DOHH2 (cell line): ENCODE results near the gene TMEM258.

Experiments
- EZH2phosphoT487 ChIP-seq: fragments of 200-600 bp; sonication (generic); IDR thresholded peaks from 2 replicates; pipeline ENCODE4 v1.6.1; 2017; ENCODE audit warnings: borderline replicate concordance, mild to moderate bottlenecking, antibody characterized with exemption, low read length, moderate library complexity, mixed read lengths
- TF ChIP-seq, protein P1 (sequence below): fragments of 200-600 bp; sonication (generic); IDR thresholded peaks from one replicate; pipeline ENCODE4 v1.5.1; 2014; ENCODE audit warnings: antibody characterized with exemption, mild to moderate bottlenecking, low read depth, low read length; ENCODE audit not compliant: poor library complexity, severe bottlenecking

GRCh38 chr11:61803889-61804647, 11.7 kb upstream of the TMEM258 start:
- TF ChIP-seq, protein P1, sequence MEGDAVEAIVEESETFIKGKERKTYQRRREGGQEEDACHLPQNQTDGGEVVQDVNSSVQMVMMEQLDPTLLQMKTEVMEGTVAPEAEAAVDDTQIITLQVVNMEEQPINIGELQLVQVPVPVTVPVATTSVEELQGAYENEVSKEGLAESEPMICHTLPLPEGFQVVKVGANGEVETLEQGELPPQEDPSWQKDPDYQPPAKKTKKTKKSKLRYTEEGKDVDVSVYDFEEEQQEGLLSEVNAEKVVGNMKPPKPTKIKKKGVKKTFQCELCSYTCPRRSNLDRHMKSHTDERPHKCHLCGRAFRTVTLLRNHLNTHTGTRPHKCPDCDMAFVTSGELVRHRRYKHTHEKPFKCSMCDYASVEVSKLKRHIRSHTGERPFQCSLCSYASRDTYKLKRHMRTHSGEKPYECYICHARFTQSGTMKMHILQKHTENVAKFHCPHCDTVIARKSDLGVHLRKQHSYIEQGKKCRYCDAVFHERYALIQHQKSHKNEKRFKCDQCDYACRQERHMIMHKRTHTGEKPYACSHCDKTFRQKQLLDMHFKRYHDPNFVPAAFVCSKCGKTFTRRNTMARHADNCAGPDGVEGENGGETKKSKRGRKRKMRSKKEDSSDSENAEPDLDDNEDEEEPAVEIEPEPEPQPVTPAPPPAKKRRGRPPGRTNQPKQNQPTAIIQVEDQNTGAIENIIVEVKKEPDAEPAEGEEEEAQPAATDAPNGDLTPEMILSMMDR = no peak
- TF ChIP-seq EZH2phosphoT487 = no peak
